K562 (cell line): Measurements from ENCODE around the gene STX18. TPM values are rescaled to one million over a fixed set of nuclear protein-coding genes. Genes with fewer than 3 reads are reported as not detected.

Experiments
- BHLHE40 ChIP-seq: IDR thresholded peaks from 2 replicates; pipeline ENCODE4 v1.6.1; 2011; ENCODE audit warnings: low read length, improper control_type of control experiment
- CREM ChIP-seq: IDR thresholded peaks from 2 replicates; pipeline ENCODE4 v1.6.1; 2014; ENCODE audit warnings: antibody characterized with exemption, low read depth
- RAD21 ChIP-seq, 2 experiments: fragments of 250-450 bp in 1 of 2; fragments of 450-650 bp in 1 of 2; sonication (Bioruptor Pico) in 1 of 2; formaldehyde crosslinking in 1 of 2; IDR thresholded peaks in 1 of 2; conservative IDR thresholded peaks in 1 of 2; 2 replicates each; pipeline versions ENCODE4 v1.4.0 to v1.8.0; 2020 to 2022; ENCODE audit warnings: mild to moderate bottlenecking in 2 of 2, moderate library complexity in 1 of 2
- RB1 ChIP-seq: fragments of 450-650 bp; IDR thresholded peaks from 2 replicates; pipeline ENCODE4 v1.6.1; 2017; ENCODE audit warnings: low read depth, mild to moderate bottlenecking
- RBBP5 ChIP-seq: fragments of 200-600 bp; sonication (generic); IDR thresholded peaks from 2 replicates; pipeline ENCODE4 v1.6.1; 2012; ENCODE audit warnings: borderline replicate concordance, mild to moderate bottlenecking, low read length, control low read depth, inconsistent platforms; ENCODE audit not compliant: insufficient read depth, poor library complexity, severe bottlenecking
- RBM17 ChIP-seq: fragments of 200-400 bp; formaldehyde crosslinking; IDR thresholded peaks from 2 replicates; pipeline ENCODE4 v1.6.1; 2017; ENCODE audit warnings: low read depth, mild to moderate bottlenecking, low read length, borderline replicate concordance
- YY1 ChIP-seq, 3 experiments: IDR thresholded peaks; 2 replicates each; pipeline ENCODE4 v1.6.1; 2011; ENCODE audit warnings: low read length in 2 of 3, mild to moderate bottlenecking in 2 of 3, moderate library complexity in 2 of 3, borderline replicate concordance in 1 of 3, control low read depth in 1 of 3, low read depth in 1 of 3; ENCODE audit not compliant: insufficient read depth in 3 of 3, insufficient replicate concordance in 2 of 3, control insufficient read depth in 1 of 3, insufficient read length in 1 of 3; ENCODE audit errors: extremely low read depth in 1 of 3
- polyA plus RNA-seq, 8 experiments: library from polyadenylated mRNA; depleted of rRNA in 4 of 8; stranded (reverse) in 5 of 8; unstranded in 3 of 8; fragments of >200 nt; fragmentation: Nextera tagmentation in 2 of 8; fragmentation: Illumina TruSeq in 1 of 8; extraction: Ambion mirVana in 2 of 8; extraction: Trizol in 1 of 8; gene quantifications; 2 replicates each; pipeline versions ENCODE4 v1.2.1 to v1.2.3, GENCODE V29; 2011 to 2014; ENCODE audit warnings: inconsistent platforms in 1 of 8, missing spikeins in 1 of 8
- total RNA-seq, 7 experiments: library from RNA; depleted of rRNA in 6 of 7; stranded (reverse); fragments of >200 nt in 6 of 7; fragmentation: Illumina TruSeq in 2 of 7; extraction: Trizol in 2 of 7; gene quantifications; 2 replicates each; pipeline versions ENCODE4 v1.2.1 to v1.2.3, GENCODE V29; 2011 to 2021; ENCODE audit warnings: low replicate concordance in 1 of 7
- TF ChIP-seq, protein P1 (sequence below), 2 experiments: IDR thresholded peaks; 2 replicates each; pipeline ENCODE4 v1.6.1; 2011; ENCODE audit warnings: borderline replicate concordance in 1 of 2, control low read depth in 1 of 2, low read depth in 1 of 2, low read length in 1 of 2, mild to moderate bottlenecking in 1 of 2, mixed read lengths in 1 of 2, moderate library complexity in 1 of 2; ENCODE audit not compliant: insufficient read depth in 1 of 2, insufficient read length in 1 of 2, poor library complexity in 1 of 2, severe bottlenecking in 1 of 2; ENCODE audit errors: extremely low read depth in 1 of 2
- TF ChIP-seq, protein P2 (sequence below): sonication (generic); formaldehyde crosslinking; IDR thresholded peaks from 2 replicates; pipeline ENCODE4 v1.9.0; 2022; ENCODE audit warnings: mild to moderate bottlenecking, missing genetic modification reagents
- TF ChIP-seq, protein P3 (sequence below), 2 experiments: fragments of 450-650 bp; conservative IDR thresholded peaks; 2 replicates each; pipeline ENCODE4 v1.6.1; 2017; ENCODE audit warnings: mild to moderate bottlenecking in 2 of 2, moderate library complexity in 2 of 2

The STX18 gene
- total and polyA plus RNA-seq, 9 of the 15 experiments (the other 6 are each of a cell fraction or from before 2014, with no cell fraction given) = 6.2 to 41.7 (median 22.7) TPM

DNA sequence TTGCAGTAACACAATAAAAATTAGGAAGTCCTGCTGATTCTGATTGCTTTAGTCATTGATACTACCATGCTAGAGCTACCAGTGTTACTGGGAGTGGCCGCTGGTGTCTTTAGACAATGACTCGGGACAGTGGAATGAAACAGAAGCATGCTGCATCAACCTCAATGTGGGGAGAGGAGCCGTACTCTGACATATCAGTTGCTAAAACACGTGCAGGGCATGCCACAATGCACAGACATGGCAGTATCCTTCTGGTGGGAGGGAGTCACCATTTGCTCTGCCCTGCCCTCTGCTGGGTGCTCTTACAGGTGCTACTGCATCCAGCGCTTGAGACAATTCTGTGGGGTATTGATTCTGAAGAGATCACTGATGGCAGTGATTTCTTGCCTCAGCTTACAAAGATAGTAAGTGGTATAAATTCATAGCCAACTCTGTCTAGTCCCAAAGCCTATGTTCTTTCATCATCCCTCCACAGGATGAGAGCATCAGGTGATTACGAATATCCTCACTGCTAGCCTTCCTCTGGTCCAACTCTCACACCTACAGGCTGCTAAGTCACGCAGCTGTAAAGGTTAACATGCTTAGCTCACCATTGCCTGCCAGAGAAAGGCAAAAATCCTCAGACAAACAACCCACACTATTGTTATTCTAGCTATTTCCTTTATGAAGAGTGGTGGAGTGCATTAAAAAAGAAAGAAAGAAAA lies 111.2 kb downstream of the STX18 start (continued):
- TF ChIP-seq RBM17 (no peak), BHLHE40 (peak; percentile 83), RB1 (0 out of 2 replicates have a peak, but pooled peaks have one; percentile 31), RBBP5 (no peak), CREM (0 out of 2 replicates have a peak, but pooled peaks have one; percentile 22), YY1 (IDR thresholded peaks at IDR 0.05; ENCODE audit: borderline replicate concordance in 1 of 3, control insufficient read depth in 1 of 3, extremely low read depth in 1 of 3, insufficient read depth in 3 of 3, insufficient read length in 1 of 3, insufficient replicate concordance in 2 of 3, low read depth in 1 of 3, low read length in 2 of 3) (peak in 1 of 3 experiments; percentile 55), RAD21 (CRISPR knock-in tag; conservative IDR thresholded peaks at IDR 0.05 in 1 of 2, IDR thresholded peaks at IDR 0.05 in 1 of 2) (peak in 1 of 2 experiments; percentile 60; a peak in 2 of 4 replicates)
- TF ChIP-seq, protein P1, sequence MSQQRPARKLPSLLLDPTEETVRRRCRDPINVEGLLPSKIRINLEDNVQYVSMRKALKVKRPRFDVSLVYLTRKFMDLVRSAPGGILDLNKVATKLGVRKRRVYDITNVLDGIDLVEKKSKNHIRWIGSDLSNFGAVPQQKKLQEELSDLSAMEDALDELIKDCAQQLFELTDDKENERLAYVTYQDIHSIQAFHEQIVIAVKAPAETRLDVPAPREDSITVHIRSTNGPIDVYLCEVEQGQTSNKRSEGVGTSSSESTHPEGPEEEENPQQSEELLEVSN (IDR thresholded peaks at IDR 0.05; ENCODE audit: borderline replicate concordance in 1 of 2, extremely low read depth in 1 of 2, insufficient read depth in 1 of 2, insufficient read length in 1 of 2, low read depth in 1 of 2, low read length in 1 of 2, poor library complexity in 1 of 2, severe bottlenecking in 1 of 2) = peak in 1 of 2 experiments; percentile 35
- TF ChIP-seq, protein P2, sequence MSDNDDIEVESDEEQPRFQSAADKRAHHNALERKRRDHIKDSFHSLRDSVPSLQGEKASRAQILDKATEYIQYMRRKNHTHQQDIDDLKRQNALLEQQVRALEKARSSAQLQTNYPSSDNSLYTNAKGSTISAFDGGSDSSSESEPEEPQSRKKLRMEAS = peak; percentile 38
- TF ChIP-seq, protein P3, sequence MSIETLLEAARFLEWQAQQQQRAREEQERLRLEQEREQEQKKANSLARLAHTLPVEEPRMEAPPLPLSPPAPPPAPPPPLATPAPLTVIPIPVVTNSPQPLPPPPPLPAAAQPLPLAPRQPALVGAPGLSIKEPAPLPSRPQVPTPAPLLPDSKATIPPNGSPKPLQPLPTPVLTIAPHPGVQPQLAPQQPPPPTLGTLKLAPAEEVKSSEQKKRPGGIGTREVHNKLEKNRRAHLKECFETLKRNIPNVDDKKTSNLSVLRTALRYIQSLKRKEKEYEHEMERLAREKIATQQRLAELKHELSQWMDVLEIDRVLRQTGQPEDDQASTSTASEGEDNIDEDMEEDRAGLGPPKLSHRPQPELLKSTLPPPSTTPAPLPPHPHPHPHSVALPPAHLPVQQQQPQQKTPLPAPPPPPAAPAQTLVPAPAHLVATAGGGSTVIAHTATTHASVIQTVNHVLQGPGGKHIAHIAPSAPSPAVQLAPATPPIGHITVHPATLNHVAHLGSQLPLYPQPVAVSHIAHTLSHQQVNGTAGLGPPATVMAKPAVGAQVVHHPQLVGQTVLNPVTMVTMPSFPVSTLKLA (conservative IDR thresholded peaks at IDR 0.05) = peak; percentile 45 to 56; a peak in 2 of 4 replicates
